ENCODE results near the gene OR51D1.

DNA sequence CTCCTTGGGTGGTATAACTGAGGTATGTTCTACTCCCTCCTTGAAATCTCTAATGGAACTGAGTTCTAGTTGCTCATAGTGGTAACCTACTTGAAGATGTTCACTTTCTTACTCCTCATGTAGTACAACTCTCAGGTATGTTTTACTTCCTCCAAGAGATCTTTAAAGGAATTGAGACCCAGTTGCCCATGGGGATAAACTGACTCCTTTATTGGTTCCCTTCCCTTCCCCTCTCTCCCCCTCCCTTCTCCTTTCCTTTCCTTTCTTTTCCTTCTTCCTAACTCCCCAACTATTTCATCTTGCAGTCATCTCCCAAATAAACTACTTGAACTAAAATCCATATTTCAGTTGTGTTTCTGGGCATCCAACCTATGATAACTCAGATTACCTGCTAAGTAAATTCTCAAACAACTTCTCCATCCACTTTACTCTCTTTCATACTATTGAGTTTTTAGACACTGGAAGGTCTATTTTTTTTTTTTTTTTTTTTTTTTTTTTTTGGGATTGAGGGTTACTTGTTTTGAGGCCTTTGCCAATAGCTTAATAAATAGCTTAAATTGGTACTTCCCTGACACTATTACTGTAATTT, 21.3 kb upstream of the OR51D1 start:
- TF ChIP-seq POLR2AphosphoS5 (IDR thresholded peaks at IDR 0.05; ENCODE audit: insufficient read depth in 1 of 2, low read depth in 1 of 2) (no peak), POLR2A (IDR thresholded peaks at IDR 0.05) (no peak)
- TF ChIP-seq, protein P1, sequence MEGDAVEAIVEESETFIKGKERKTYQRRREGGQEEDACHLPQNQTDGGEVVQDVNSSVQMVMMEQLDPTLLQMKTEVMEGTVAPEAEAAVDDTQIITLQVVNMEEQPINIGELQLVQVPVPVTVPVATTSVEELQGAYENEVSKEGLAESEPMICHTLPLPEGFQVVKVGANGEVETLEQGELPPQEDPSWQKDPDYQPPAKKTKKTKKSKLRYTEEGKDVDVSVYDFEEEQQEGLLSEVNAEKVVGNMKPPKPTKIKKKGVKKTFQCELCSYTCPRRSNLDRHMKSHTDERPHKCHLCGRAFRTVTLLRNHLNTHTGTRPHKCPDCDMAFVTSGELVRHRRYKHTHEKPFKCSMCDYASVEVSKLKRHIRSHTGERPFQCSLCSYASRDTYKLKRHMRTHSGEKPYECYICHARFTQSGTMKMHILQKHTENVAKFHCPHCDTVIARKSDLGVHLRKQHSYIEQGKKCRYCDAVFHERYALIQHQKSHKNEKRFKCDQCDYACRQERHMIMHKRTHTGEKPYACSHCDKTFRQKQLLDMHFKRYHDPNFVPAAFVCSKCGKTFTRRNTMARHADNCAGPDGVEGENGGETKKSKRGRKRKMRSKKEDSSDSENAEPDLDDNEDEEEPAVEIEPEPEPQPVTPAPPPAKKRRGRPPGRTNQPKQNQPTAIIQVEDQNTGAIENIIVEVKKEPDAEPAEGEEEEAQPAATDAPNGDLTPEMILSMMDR (IDR thresholded peaks at IDR 0.05): no peak

Data from vagina (tissue), 2 donors.